ENCODE results near the gene APCDD1L.

- no peak for TF ChIP-seq CTCF (IDR thresholded peaks at IDR 0.05)
- TF ChIP-seq POLR2A (IDR thresholded peaks at IDR 0.05) = no peak
- no peak for TF ChIP-seq POLR2AphosphoS5 (IDR thresholded peaks at IDR 0.05)
These were observed 23.6 kb upstream of the APCDD1L start for GRCh38 chr20:58538752-58539151.

Measured in sigmoid colon (tissue), 4 donors.